Body of pancreas (tissue), 4 donors: ENCODE results near the gene HMX2. TPM values are rescaled to one million over a fixed set of nuclear protein-coding genes. Genes with fewer than 3 reads are reported as not detected.

Experiments
- ATAC-seq: fragments of 150-250 bp; one replicate; pipeline ENCODE4 v1.9.1; 2016
- DNase-seq, 4 donors: peaks; one replicate each; pipeline ENCODE4 v3.0.0-alpha.2; 2019
- H3K27ac ChIP-seq, 4 donors: fragments of 200-600 bp; sonication (generic); 1 replicate in 3 of 4; 2 replicates in 1 of 4; pipeline versions ENCODE4 v1.5.1 to v1.6.1; 2016 to 2019; ENCODE audit warnings: mild to moderate bottlenecking in 1 of 4, mixed read lengths in 1 of 4, moderate library complexity in 1 of 4
- H3K27me3 ChIP-seq, 2 donors: fragments of 200-600 bp; sonication (generic); one replicate each; pipeline ENCODE4 v1.6.0; 2016; ENCODE audit warnings: mild to moderate bottlenecking in 1 of 2
- H3K36me3 ChIP-seq, 2 donors: fragments of 200-600 bp; sonication (generic); replicated peaks in 1 of 2; 2 replicates each; pipeline ENCODE4 v1.5.1; 2016; ENCODE audit warnings: low read depth in 2 of 2; ENCODE audit not compliant: insufficient read depth in 1 of 2
- H3K4me1 ChIP-seq: fragments of 200-600 bp; sonication (generic); one replicate; pipeline ENCODE4 v1.6.0; 2016
- H3K4me3 ChIP-seq, 2 donors: fragments of 200-600 bp; sonication (generic); 1 replicate in 1 of 2; 2 replicates in 1 of 2; pipeline ENCODE4 v1.5.1; 2016 to 2019
- H3K9me3 ChIP-seq, 3 donors: fragments of 200-600 bp; sonication (generic); 1 replicate in 2 of 3; 2 replicates in 1 of 3; pipeline ENCODE4 v1.5.1; 2016
- POLR2A ChIP-seq, 3 donors: fragments of 450-650 bp; IDR thresholded peaks; one replicate each; pipeline ENCODE4 v1.6.1; 2016; ENCODE audit warnings: antibody characterized with exemption in 3 of 3, mild to moderate bottlenecking in 2 of 3
- WGBS, 2 donors: methylation state at CpG; one replicate each; pipeline ENCODE4 v1.1.5; 2017; 5-methylcytosine and 5-hydroxymethylcytosine counted together
- intact Hi-C: fragments of 100-400 bp; cut with DNase I; formaldehyde crosslinking; loops from one replicate; pipeline ENCODE4 v1.15.1; 2023
- total RNA-seq, 2 donors: library from RNA; depleted of rRNA; stranded (reverse); fragments of >200 nt; gene quantifications; one replicate each; pipeline ENCODE4 v1.1.0, GENCODE V29; 2016
- TF ChIP-seq, protein P1 (sequence below), 7 experiments: fragments of 450-650 bp in 4 of 7; fragments of 200-600 bp in 3 of 7; sonication (generic) in 3 of 7; IDR thresholded peaks; one replicate each; pipeline ENCODE4 v1.5.1; 2016 to 2019; ENCODE audit warnings: antibody characterized with exemption in 7 of 7

Gene HMX2
- total RNA-seq, 2 donors from 2014 or later = not detected

DNA sequence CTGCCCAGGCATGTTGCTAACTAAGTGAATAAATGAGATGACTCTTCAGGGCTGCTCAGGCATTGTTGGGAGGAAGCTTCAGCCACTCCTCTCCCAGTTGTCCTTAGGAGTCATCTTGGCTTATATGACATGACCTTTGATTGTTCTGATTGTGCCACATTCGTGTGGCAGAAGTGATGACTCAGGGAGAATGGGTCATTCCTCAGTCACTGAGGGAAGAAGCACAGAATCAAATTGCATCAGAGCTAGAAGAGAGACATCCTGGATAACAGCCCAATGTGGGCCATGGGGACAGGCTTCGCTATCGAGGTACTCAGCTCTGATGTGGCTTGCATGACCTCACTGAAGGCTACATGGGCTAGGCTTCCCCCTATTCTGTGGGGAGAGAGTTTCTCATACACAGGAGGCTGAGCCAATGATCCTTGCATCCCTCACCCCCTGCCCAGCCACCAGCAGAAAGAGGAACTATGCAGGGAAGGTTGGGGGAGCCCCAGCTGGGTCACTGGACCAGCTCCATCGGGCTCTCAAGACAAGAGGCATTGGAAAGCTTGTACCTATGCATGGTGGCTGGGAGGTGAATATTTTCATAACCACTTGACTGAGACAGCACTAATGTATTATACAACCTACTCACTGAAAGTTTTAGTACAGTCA, 18.2 kb upstream of the HMX2 start:
- Histone ChIP-seq H3K36me3 (no peaks in the 10 kb centered on the region), H3K27ac (no peak overlapping the region), H3K4me1 (peaks cover 22% of the 10 kb centered on the region), H3K27me3 (peaks cover 0 to 13% of the 10 kb centered on the region in 2 donors), H3K9me3 (no peaks in the 10 kb centered on the region), H3K4me3 (no peak overlapping the region)
- DNase-seq = no peak
- intact Hi-C loops = loop anchor here (5.0 kb wide), 1 partner anchor 433 kb away; no protein-coding TSS in a partner anchor
- 45 to 71% methylated on average over 4 of the region's 4 CpGs for WGBS, 2 donors
- no peak for ATAC-seq
- TF ChIP-seq, protein P1, sequence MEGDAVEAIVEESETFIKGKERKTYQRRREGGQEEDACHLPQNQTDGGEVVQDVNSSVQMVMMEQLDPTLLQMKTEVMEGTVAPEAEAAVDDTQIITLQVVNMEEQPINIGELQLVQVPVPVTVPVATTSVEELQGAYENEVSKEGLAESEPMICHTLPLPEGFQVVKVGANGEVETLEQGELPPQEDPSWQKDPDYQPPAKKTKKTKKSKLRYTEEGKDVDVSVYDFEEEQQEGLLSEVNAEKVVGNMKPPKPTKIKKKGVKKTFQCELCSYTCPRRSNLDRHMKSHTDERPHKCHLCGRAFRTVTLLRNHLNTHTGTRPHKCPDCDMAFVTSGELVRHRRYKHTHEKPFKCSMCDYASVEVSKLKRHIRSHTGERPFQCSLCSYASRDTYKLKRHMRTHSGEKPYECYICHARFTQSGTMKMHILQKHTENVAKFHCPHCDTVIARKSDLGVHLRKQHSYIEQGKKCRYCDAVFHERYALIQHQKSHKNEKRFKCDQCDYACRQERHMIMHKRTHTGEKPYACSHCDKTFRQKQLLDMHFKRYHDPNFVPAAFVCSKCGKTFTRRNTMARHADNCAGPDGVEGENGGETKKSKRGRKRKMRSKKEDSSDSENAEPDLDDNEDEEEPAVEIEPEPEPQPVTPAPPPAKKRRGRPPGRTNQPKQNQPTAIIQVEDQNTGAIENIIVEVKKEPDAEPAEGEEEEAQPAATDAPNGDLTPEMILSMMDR (IDR thresholded peaks at IDR 0.05) = no peak
- TF ChIP-seq POLR2A (IDR thresholded peaks at IDR 0.05) = no peak

DNA sequence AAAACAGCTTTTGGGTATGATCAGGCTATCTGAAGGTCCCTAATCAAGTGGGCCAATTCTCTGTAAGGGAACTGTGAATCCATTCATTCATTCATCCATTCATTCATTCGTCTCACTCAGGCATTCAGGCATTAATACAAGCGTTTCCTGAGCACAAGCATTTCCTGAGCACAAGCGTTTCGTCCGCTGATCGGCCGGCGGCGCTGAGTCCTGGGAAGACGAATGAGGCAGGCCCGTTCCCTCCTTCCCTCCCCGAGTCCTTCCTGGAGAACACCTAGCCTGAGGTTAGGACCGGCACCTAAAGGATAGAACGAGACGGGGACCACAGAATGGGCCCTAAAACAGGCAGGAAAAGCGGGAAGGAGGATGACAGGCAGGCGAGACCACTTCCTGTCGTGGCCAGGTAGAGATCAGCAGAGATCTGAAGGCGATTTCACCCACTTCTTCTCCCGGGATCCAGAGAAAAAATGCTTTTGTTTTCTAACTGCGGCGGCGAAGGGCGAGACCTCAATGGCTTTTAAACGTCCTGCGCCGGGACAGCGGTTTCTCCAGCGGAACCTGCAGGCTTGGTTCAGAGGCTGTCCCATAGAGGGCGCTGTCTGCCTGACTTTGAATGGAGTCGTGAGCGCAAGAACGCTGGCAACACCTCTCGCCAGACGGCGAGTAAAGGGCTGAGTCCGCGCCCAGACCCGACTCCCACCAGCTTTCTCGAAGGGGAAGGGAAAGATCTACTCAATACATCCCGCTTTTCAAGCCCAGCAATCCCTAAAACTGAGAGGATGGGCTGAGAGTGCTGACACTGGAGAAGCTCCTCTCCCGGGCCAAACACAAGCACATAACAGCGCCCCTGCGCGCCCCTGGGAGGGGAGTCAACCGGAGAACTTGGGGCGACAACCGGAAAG, 15.1 kb upstream of the HMX2 start:
- 5 to 6% methylated on average over 27 to 48 of the region's 48 CpGs for WGBS, 2 donors
- H3K9me3 ChIP-seq = no peaks in the 10 kb centered on the region
- TF ChIP-seq, protein P1 (IDR thresholded peaks at IDR 0.05) = peak; percentile 83 to 95 (median 89)
- no peak for TF ChIP-seq POLR2A (IDR thresholded peaks at IDR 0.05)
- peaks cover 52% of the 10 kb centered on the region for H3K4me1 ChIP-seq
- DNase-seq = peak; percentile 87 to 90 (median 87)
- H3K36me3 ChIP-seq = no peaks in the 10 kb centered on the region
- intact Hi-C loops = loop anchor here (5.0 kb wide), 1 partner anchor 429 kb away; no protein-coding TSS in a partner anchor
- H3K4me3 ChIP-seq = no peak overlapping the region
- H3K27me3 ChIP-seq = peaks cover 0 to 40% of the 10 kb centered on the region in 2 donors
- ATAC-seq = peak; percentile 83
- no peak overlapping the region for H3K27ac ChIP-seq

DNA sequence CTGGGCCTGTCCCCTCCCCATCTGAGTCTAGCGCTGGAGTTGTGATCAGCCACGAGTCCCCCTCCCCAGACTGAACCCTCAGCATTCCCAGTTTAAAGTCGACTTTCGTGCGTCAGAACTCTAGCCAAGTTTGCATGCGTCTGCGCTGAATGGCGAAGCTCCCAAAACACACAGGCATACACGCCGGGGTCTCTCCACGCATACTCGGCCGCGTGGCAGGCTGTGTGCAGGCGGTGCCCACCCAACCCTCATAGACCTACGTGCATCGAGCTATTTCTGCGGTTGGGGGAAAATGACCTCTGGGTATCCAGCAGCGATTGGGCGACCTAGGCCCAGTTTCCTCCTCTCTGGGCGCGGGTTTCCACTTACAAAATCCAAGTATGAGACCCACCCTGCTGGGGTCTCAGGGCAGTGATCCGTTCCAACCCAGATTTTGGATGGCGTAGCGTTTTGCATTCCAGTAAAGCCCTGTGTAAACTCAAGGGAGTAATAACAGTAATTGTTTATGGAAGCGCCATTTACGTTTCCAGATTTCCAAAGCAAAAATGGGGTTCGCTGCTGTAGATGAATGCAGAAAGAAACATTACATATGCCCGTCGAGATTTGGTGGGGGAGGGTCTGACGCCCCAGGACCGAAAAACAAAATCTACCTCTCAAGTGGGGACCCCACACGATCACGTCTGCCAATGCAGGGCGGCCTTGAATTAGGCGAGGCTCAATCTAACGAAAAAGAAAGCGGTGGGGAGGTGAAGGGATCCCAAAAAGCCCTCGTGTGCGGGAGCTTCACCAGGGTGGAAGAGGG, 14.2 kb upstream of the HMX2 start:
- no peak for TF ChIP-seq POLR2A (IDR thresholded peaks at IDR 0.05)
- TF ChIP-seq, protein P1 (IDR thresholded peaks at IDR 0.05) = no peak
- Histone ChIP-seq H3K36me3 (no peaks in the 10 kb centered on the region), H3K27ac (no peak overlapping the region), H3K27me3 (peaks cover 6 to 48% of the 10 kb centered on the region in 2 donors), H3K4me3 (no peak overlapping the region), H3K4me1 (peaks cover 53% of the 10 kb centered on the region), H3K9me3 (no peaks in the 10 kb centered on the region)
- DNase-seq (no peak), ATAC-seq (no peak)
- whole genome bisulfite sequencing, 2 donors = 5 to 8% methylated on average over 26 to 40 of the region's 40 CpGs
- intact Hi-C loops = loop anchor here (5.0 kb wide), 1 partner anchor 429 kb away; no protein-coding TSS in a partner anchor

DNA sequence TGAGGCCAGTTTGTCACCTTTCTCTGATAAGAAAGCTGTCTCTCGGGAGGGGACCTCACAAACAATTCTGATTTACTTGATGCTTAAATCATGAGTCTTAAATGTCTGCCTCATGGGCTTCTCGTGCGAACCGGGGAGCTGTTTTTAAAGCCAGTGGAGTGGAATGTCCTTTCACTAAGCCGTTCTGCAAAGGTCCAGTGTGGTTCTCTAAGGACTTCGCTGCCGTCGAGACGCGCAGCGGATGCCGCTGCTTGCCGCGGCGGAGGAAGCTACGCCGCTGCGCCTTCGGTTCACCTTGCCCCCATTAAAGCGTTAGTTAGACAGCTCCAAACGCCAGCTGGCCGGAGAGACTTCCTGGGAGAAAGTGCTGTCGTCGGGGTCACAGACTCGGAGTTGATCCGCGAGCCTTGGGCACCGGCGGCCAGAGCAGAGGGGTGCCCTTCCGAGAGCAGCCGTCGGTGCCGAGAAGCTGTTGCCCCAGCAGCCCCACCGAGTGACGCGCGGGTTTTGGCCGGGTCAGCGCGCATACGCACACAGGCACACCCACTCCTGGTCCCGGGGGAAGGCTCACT, 13.5 kb upstream of the HMX2 start:
- Histone ChIP-seq H3K27ac (no peak overlapping the region), H3K4me3 (no peak overlapping the region), H3K4me1 (peaks cover 60% of the 10 kb centered on the region), H3K27me3 (peaks cover 9 to 51% of the 10 kb centered on the region in 2 donors), H3K36me3 (no peaks in the 10 kb centered on the region), H3K9me3 (no peaks in the 10 kb centered on the region)
- ATAC-seq = no peak
- intact Hi-C loops = loop anchor here (5.0 kb wide), 1 partner anchor 428 kb away; no protein-coding TSS in a partner anchor
- DNase-seq = no peak
- no peak for TF ChIP-seq POLR2A (IDR thresholded peaks at IDR 0.05)
- TF ChIP-seq, protein P1 (IDR thresholded peaks at IDR 0.05) = no peak
- WGBS, 2 donors = 2 to 3% methylated on average over 5 to 42 of the region's 42 CpGs
